ENCODE results near the gene RPL6. TPM values are rescaled to one million over a fixed set of nuclear protein-coding genes. Genes with fewer than 3 reads are reported as not detected.

The RPL6 gene
- total and polyA plus RNA-seq, 9 of the 15 experiments (the other 6 are each of a cell fraction or from before 2014, with no cell fraction given), result 1,519 to 3,103 (median 2,396) TPM

GRCh38 chr12:112418608-112419296 is 9.3 kb upstream of the RPL6 start, which contains the start of gene PTPN11 (continued):
- TF ChIP-seq PRMT5 (CRISPR knock-in tag; IDR thresholded peaks at IDR 0.05) (no peak), NFYB (IDR thresholded peaks at IDR 0.05; ENCODE audit: extremely low read depth, insufficient read length) (no peak), RFX1 (IDR thresholded peaks at IDR 0.05) (no peak), RBM14 (IDR thresholded peaks at IDR 0.05; ENCODE audit: borderline replicate concordance, insufficient read depth, low read depth, low read length) (no peak; the same call in 1 of the 2 replicates), CHD1 (IDR thresholded peaks at IDR 0.05; ENCODE audit: low read length) (no peak), ZNF561 (CRISPR knock-in tag; conservative IDR thresholded peaks at IDR 0.05) (no peak), ATF3 (IDR thresholded peaks at IDR 0.05) (no peak), ATF3 (CRISPR knock-in tag; conservative IDR thresholded peaks at IDR 0.05) (0 out of 2 replicates have a peak, but pooled peaks have one; percentile 18), U2AF1 (optimal IDR thresholded peaks at IDR 0.05; ENCODE audit: low read depth, low read length) (peak; percentile 65), HDAC3 (IDR thresholded peaks at IDR 0.05; ENCODE audit: borderline replicate concordance, partially characterized antibody) (no peak), HSF4 (CRISPR knock-in tag; IDR thresholded peaks at IDR 0.05; ENCODE audit: borderline replicate concordance) (no peak), ZNF445 (CRISPR knock-in tag; IDR thresholded peaks at IDR 0.05; ENCODE audit: low read depth) (no peak), ZNF212 (CRISPR knock-in tag; IDR thresholded peaks at IDR 0.05) (no peak), NR4A1 (CRISPR knock-in tag; IDR thresholded peaks at IDR 0.05) (no peak), NR4A1 (tag; IDR thresholded peaks at IDR 0.05) (no peak), SREBF1 (IDR thresholded peaks at IDR 0.05; ENCODE audit: borderline replicate concordance, low read depth, low read length) (no peak), ZNF316 (IDR thresholded peaks at IDR 0.05) (no peak), MLLT1 (IDR thresholded peaks at IDR 0.05) (peak; percentile 36 to 78; a peak in 2 of 4 replicates), BRD9 (IDR thresholded peaks at IDR 0.05; ENCODE audit: low read depth, partially characterized antibody) (no peak), ZNF280B (CRISPR knock-in tag; IDR thresholded peaks at IDR 0.05) (no peak), ZNF263 (CRISPR knock-in tag; IDR thresholded peaks at IDR 0.05; ENCODE audit: borderline replicate concordance) (peak; percentile 59), ZFX (CRISPR knock-in tag; IDR thresholded peaks at IDR 0.05) (peak; percentile 97), CEBPB (tag; IDR thresholded peaks at IDR 0.05) (no peak), FOXJ3 (CRISPR knock-in tag; IDR thresholded peaks at IDR 0.05) (no peak), HDAC1 (IDR thresholded peaks at IDR 0.05) (peak in 1 of 2 experiments; percentile 96; a peak in 2 of 4 replicates), GABPB1 (CRISPR knock-in tag; IDR thresholded peaks at IDR 0.05) (peak; percentile 91), NFRKB (IDR thresholded peaks at IDR 0.05; ENCODE audit: low read depth) (peak; percentile 62), ZNF696 (CRISPR knock-in tag; conservative IDR thresholded peaks at IDR 0.05) (no peak)

Measured in K562 (cell line).